Body of pancreas (tissue), 4 donors: ENCODE data around the gene FGF14.

Source experiments
- POLR2A ChIP-seq, 3 donors: fragments of 450-650 bp; IDR thresholded peaks; one replicate each; pipeline ENCODE4 v1.6.1; 2016; ENCODE audit warnings: antibody characterized with exemption in 3 of 3, mild to moderate bottlenecking in 2 of 3
- TF ChIP-seq, protein P1 (sequence below), 7 experiments: fragments of 450-650 bp in 4 of 7; fragments of 200-600 bp in 3 of 7; sonication (generic) in 3 of 7; IDR thresholded peaks; one replicate each; pipeline ENCODE4 v1.5.1; 2016 to 2019; ENCODE audit warnings: antibody characterized with exemption in 7 of 7

- TF ChIP-seq, protein P1, sequence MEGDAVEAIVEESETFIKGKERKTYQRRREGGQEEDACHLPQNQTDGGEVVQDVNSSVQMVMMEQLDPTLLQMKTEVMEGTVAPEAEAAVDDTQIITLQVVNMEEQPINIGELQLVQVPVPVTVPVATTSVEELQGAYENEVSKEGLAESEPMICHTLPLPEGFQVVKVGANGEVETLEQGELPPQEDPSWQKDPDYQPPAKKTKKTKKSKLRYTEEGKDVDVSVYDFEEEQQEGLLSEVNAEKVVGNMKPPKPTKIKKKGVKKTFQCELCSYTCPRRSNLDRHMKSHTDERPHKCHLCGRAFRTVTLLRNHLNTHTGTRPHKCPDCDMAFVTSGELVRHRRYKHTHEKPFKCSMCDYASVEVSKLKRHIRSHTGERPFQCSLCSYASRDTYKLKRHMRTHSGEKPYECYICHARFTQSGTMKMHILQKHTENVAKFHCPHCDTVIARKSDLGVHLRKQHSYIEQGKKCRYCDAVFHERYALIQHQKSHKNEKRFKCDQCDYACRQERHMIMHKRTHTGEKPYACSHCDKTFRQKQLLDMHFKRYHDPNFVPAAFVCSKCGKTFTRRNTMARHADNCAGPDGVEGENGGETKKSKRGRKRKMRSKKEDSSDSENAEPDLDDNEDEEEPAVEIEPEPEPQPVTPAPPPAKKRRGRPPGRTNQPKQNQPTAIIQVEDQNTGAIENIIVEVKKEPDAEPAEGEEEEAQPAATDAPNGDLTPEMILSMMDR (IDR thresholded peaks at IDR 0.05): no peak
- no peak for TF ChIP-seq POLR2A (IDR thresholded peaks at IDR 0.05)
Observed at GRCh38 chr13:102326381-102327118, 75.3 kb downstream of the FGF14 start.
